Endometrial microvascular endothelial cells (primary cell): ENCODE results near the gene SORCS2. TPM values are rescaled to one million over a fixed set of nuclear protein-coding genes. Genes with fewer than 3 reads are reported as not detected.

Source experiments
- in situ Hi-C: cut with HindIII; loops from 2 replicates; pipeline ENCODE4 v1.10.0; 2017; ENCODE audit warnings: low sequenced_read_pairs, low pct_unique_long_range_greater_than_20kb; ENCODE audit errors: inconsistent ontology term
- total RNA-seq: library from RNA; depleted of rRNA; stranded (reverse); fragments of >200 nt; gene quantifications from one replicate; pipeline ENCODE4 v1.2.3, GENCODE V29; 2015; ENCODE audit errors: inconsistent ontology term

The SORCS2 gene
- total RNA-seq, result not detected

- in situ Hi-C loops, result no loop called here
Measured at GRCh38 chr4:7192252-7193029, at the start of gene SORCS2. TSS of gene SORCS2 (plus strand) at chr4:7192538.

- in situ Hi-C loops, result no loop called here
Measured at GRCh38 chr4:7144374-7145290, 47.7 kb upstream of the SORCS2 start.

- in situ Hi-C loops, result no loop called here
Measured at GRCh38 chr4:7145291-7145934, 46.9 kb upstream of the SORCS2 start.

GRCh38 chr4:7146059-7146785, 46.1 kb upstream of the SORCS2 start:
- in situ Hi-C loops, result no loop called here

GRCh38 chr4:7146786-7147115, 45.6 kb upstream of the SORCS2 start:
- in situ Hi-C loops, result no loop called here

- in situ Hi-C loops, result no loop called here
Measured at GRCh38 chr4:7147261-7147660, 45.1 kb upstream of the SORCS2 start.

- in situ Hi-C loops, result no loop called here
Measured at GRCh38 chr4:7147661-7148310, 44.6 kb upstream of the SORCS2 start.

- in situ Hi-C loops, result no loop called here
Measured at GRCh38 chr4:7148337-7148736, 44.0 kb upstream of the SORCS2 start.

GRCh38 chr4:7150036-7150635, 42.2 kb upstream of the SORCS2 start:
- in situ Hi-C loops, result no loop called here

GRCh38 chr4:7151668-7152227, 40.6 kb upstream of the SORCS2 start:
- in situ Hi-C loops, result no loop called here

- in situ Hi-C loops, result no loop called here
Measured at GRCh38 chr4:7153711-7154110, 38.6 kb upstream of the SORCS2 start.

GRCh38 chr4:7154351-7154981, 37.9 kb upstream of the SORCS2 start:
- in situ Hi-C loops, result no loop called here

- in situ Hi-C loops, result no loop called here
Measured at GRCh38 chr4:7155590-7156071, 36.7 kb upstream of the SORCS2 start.

- in situ Hi-C loops, result no loop called here
Measured at GRCh38 chr4:7156328-7156727, 36.0 kb upstream of the SORCS2 start.

- in situ Hi-C loops, result no loop called here
Measured at GRCh38 chr4:7156761-7157488, 35.4 kb upstream of the SORCS2 start.

GRCh38 chr4:7157666-7158065, 34.7 kb upstream of the SORCS2 start:
- in situ Hi-C loops, result no loop called here
